DOHH2 (cell line): Measurements from ENCODE around the gene HMGXB3.

ENCODE experiments used
- H3F3A ChIP-seq: fragments of 200-600 bp; sonication (generic), shearing (Covaris generic); 2 replicates; pipeline ENCODE4 v1.6.0; 2016; ENCODE audit warnings: antibody characterized with exemption, mild to moderate bottlenecking; ENCODE audit not compliant: control insufficient read depth, insufficient read depth
- H3K27ac ChIP-seq: fragments of 200-600 bp; sonication (generic); 2 replicates; pipeline ENCODE4 v1.5.1; 2014; ENCODE audit warnings: low read depth, mild to moderate bottlenecking, low read length, moderate library complexity
- H3K27me3 ChIP-seq: fragments of 200-600 bp; sonication (generic); 2 replicates; pipeline ENCODE4 v1.6.1; 2014; ENCODE audit warnings: mild to moderate bottlenecking, low read length, mixed read lengths; ENCODE audit not compliant: control insufficient read depth
- H3K36me3 ChIP-seq: fragments of 200-600 bp; sonication (generic); 2 replicates; pipeline ENCODE4 v1.6.1; 2014; ENCODE audit warnings: mild to moderate bottlenecking, low read length, moderate library complexity, mixed read lengths; ENCODE audit not compliant: control insufficient read depth
- H3K4me1 ChIP-seq: fragments of 200-600 bp; sonication (generic); 2 replicates; pipeline ENCODE4 v1.6.1; 2014; ENCODE audit warnings: mild to moderate bottlenecking, low read length, mixed read lengths; ENCODE audit not compliant: control insufficient read depth
- H3K4me2 ChIP-seq: fragments of 200-600 bp; sonication (generic); 2 replicates; pipeline ENCODE4 v1.6.0; 2014; ENCODE audit warnings: mild to moderate bottlenecking, low read length, moderate library complexity
- H3K4me3 ChIP-seq: fragments of 200-600 bp; sonication (generic); 2 replicates; pipeline ENCODE4 v1.5.1; 2014; ENCODE audit warnings: mild to moderate bottlenecking, low read length, mixed read lengths
- H3K79me2 ChIP-seq: fragments of 200-600 bp; sonication (generic); 2 replicates; pipeline ENCODE4 v1.6.1; 2014; ENCODE audit warnings: mild to moderate bottlenecking, low read length, mixed read lengths; ENCODE audit not compliant: control insufficient read depth
- H3K9me2 ChIP-seq: fragments of 200-600 bp; sonication (generic); replicated peaks from 2 replicates; pipeline ENCODE4 v1.6.1; 2014; ENCODE audit warnings: mild to moderate bottlenecking, low read length, mixed read lengths; ENCODE audit not compliant: control insufficient read depth
- H3K9me3 ChIP-seq: fragments of 200-600 bp; sonication (generic); 2 replicates; pipeline ENCODE4 v1.6.1; 2014; ENCODE audit warnings: antibody characterized with exemption, low read length, mixed read lengths; ENCODE audit not compliant: control insufficient read depth, insufficient read depth
- H4K20me1 ChIP-seq: fragments of 200-600 bp; sonication (generic); 2 replicates; pipeline ENCODE4 v1.6.0; 2014; ENCODE audit warnings: low read depth, mild to moderate bottlenecking, antibody characterized with exemption, low read length, moderate library complexity; ENCODE audit not compliant: control insufficient read depth, insufficient read depth
- CTCF ChIP-seq: fragments of 200-600 bp; sonication (generic); IDR thresholded peaks from one replicate; pipeline ENCODE4 v1.5.1; 2014; ENCODE audit warnings: antibody characterized with exemption, mild to moderate bottlenecking, low read depth, low read length; ENCODE audit not compliant: poor library complexity, severe bottlenecking
- EZH2phosphoT487 ChIP-seq: fragments of 200-600 bp; sonication (generic); IDR thresholded peaks from 2 replicates; pipeline ENCODE4 v1.6.1; 2017; ENCODE audit warnings: borderline replicate concordance, mild to moderate bottlenecking, antibody characterized with exemption, low read length, moderate library complexity, mixed read lengths

HMGXB3 gene

GRCh38 chr5:149982505-149982904 lies 18.0 kb upstream of the HMGXB3 start:
- H3K27me3 ChIP-seq, result no peaks in the 10 kb centered on the region
- no peaks in the 10 kb centered on the region for H4K20me1 ChIP-seq
- H3K4me1 ChIP-seq, result no peaks in the 10 kb centered on the region
- no peaks in the 10 kb centered on the region for H3F3A ChIP-seq
- no peak for TF ChIP-seq CTCF
- no peak for TF ChIP-seq EZH2phosphoT487
- no peaks in the 10 kb centered on the region for H3K9me2 ChIP-seq
- H3K36me3 ChIP-seq, result peaks cover 4% of the 10 kb centered on the region; the same call in 1 of the 2 replicates
- no peak overlapping the region for H3K4me3 ChIP-seq
- no peaks in the 10 kb centered on the region for H3K79me2 ChIP-seq
- no peak overlapping the region for H3K27ac ChIP-seq
- no peaks in the 10 kb centered on the region for H3K9me3 ChIP-seq
- no peak overlapping the region for H3K4me2 ChIP-seq

DNA sequence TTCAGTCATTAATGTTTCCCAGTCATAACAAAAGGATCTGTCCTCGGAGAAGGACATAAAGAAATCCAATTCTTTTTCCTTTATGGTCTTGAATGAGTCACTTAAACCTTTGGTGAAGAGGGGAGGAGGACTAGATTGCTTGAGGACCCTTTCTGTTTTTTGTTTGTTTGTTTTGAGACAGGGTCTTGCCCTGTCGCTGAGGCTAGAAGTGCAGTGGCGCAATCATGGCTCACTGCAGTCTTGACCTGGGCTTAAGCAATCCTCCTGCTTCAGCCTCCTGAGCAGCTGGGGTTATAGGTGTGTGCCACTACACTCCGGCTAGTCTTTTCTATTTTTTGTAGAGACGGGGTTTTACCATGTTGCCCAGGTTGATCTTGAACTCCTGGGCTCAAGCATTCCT lies 12.4 kb upstream of the HMGXB3 start:
- H3K9me3 ChIP-seq, result no peaks in the 10 kb centered on the region
- H4K20me1 ChIP-seq, result peaks cover 3% of the 10 kb centered on the region; the same call in 1 of the 2 replicates
- no peak overlapping the region for H3K27ac ChIP-seq

GRCh38 chr5:149990518-149991376 lies 9.8 kb upstream of the HMGXB3 start:
- Histone ChIP-seq H3K27me3 (no peaks in the 10 kb centered on the region), H3K27ac (no peak overlapping the region), H3K9me3 (no peaks in the 10 kb centered on the region), H3K9me2 (no peaks in the 10 kb centered on the region), H3K4me2 (no peak overlapping the region), H3K4me3 (no peak overlapping the region), H3F3A (no peaks in the 10 kb centered on the region), H3K4me1 (no peaks in the 10 kb centered on the region), H3K79me2 (no peaks in the 10 kb centered on the region), H4K20me1 (peaks cover 3% of the 10 kb centered on the region; the same call in 1 of the 2 replicates), H3K36me3 (no peaks in the 10 kb centered on the region)
- TF ChIP-seq CTCF, result peak; percentile 83
- TF ChIP-seq EZH2phosphoT487, result no peak

More for the DNA sequence above, 12.4 kb upstream of the HMGXB3 start:
- Histone ChIP-seq H3K9me2 (no peaks in the 10 kb centered on the region), H3K36me3 (no peaks in the 10 kb centered on the region), H3K79me2 (no peaks in the 10 kb centered on the region), H3F3A (no peaks in the 10 kb centered on the region), H3K4me1 (no peaks in the 10 kb centered on the region), H3K4me3 (no peak overlapping the region), H3K27me3 (no peaks in the 10 kb centered on the region), H3K4me2 (no peak overlapping the region)
- TF ChIP-seq CTCF (no peak), EZH2phosphoT487 (no peak)
